DOHH2 (cell line): ENCODE data around the gene FOXI1.

Source experiments
- CTCF ChIP-seq: fragments of 200-600 bp; sonication (generic); IDR thresholded peaks from one replicate; pipeline ENCODE4 v1.5.1; 2014; ENCODE audit warnings: antibody characterized with exemption, mild to moderate bottlenecking, low read depth, low read length; ENCODE audit not compliant: poor library complexity, severe bottlenecking
- EZH2phosphoT487 ChIP-seq: fragments of 200-600 bp; sonication (generic); IDR thresholded peaks from 2 replicates; pipeline ENCODE4 v1.6.1; 2017; ENCODE audit warnings: borderline replicate concordance, mild to moderate bottlenecking, antibody characterized with exemption, low read length, moderate library complexity, mixed read lengths

DNA sequence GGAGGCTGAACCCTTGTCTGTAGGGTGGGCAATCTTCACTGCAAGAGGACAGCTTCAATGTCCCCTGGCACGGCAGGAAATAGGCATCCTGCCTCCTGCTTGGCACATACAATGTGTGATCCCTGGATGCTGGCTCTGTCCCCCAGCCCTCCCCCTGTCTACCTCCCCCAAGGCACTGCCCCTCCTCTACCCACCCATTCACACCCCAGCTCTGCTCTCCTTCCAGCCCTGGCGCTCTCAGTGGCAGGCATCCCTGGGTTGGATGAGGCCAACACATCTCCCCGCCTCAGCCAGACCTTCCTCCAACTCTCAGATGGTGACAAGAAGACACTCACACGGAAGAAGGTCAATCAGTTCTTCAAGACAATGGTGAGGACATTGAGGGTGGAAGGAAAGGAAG, 24.1 kb upstream of the FOXI1 start:
- TF ChIP-seq CTCF (no peak), EZH2phosphoT487 (no peak)
